HCT116 (cell line): ENCODE results near the gene SYNDIG1. TPM values are rescaled to one million over a fixed set of nuclear protein-coding genes. Genes with fewer than 3 reads are reported as not detected.

Experiments
- ATAC-seq: fragments of 200-7000 bp; cut with Tn5 transposase; 2 replicates; pipeline ENCODE4 v1.9.1; 2020; ENCODE audit warnings: mild to moderate bottlenecking, moderate library complexity
- BruUV-seq: library from RNA; stranded (reverse); fragments of 400-500 nt; replicated peaks from 2 replicates; lab custom pipeline; 2021; lab: Mats Ljungman, UMichigan
- CTCF ChIA-PET: fragments of 300-600 bp; sonication (Branson Sonifier 250); formaldehyde crosslinking; loops from one replicate; lab custom pipeline; 2021; ENCODE audit warnings: antibody characterized with exemption; lab: Charles Lee
- POLR2A ChIA-PET: fragments of 300-600, 350-600 bp; sonication (Branson Sonifier 250); formaldehyde crosslinking; loops from one replicate; lab custom pipeline; 2021; ENCODE audit warnings: antibody characterized with exemption; lab: Charles Lee
- RAD21 ChIA-PET, 2 experiments: fragments of 300-600 bp; sonication (Branson Sonifier 250); formaldehyde crosslinking; loops; one replicate each; lab custom pipeline; 2023; ENCODE audit warnings: low total read pairs in 2 of 2; ENCODE audit not compliant: uncharacterized antibody in 2 of 2, unreplicated experiment in 2 of 2, low non-redundant PET in 1 of 2; lab: Charles Lee
- DNase-seq: peaks from one replicate; pipeline ENCODE4 v3.0.0-alpha.2; 2010; ENCODE audit warnings: low read depth, low spot score
- H2AFZ ChIP-seq: fragments of 200-600 bp; shearing (Covaris generic), sonication (generic); 2 replicates; pipeline ENCODE4 v1.6.1; 2017; ENCODE audit warnings: low read depth, mixed run types, mixed read lengths, antibody characterized with exemption, low read length; ENCODE audit not compliant: poor library complexity, severe bottlenecking
- H3K27ac ChIP-seq: 2 replicates; pipeline ENCODE4 v1.5.1; 2012; ENCODE audit warnings: low read depth, low read length
- H3K27me3 ChIP-seq: fragments of 200-600 bp; sonication (generic); 2 replicates; pipeline ENCODE4 v1.6.1; 2016; ENCODE audit warnings: mixed run types, low read length, mixed read lengths; ENCODE audit not compliant: insufficient read depth
- H3K36me3 ChIP-seq, 2 experiments: fragments of 200-500 bp in 1 of 2; fragments of 200-600 bp in 1 of 2; sonication (Bioruptor generic) in 1 of 2; sonication (generic) in 1 of 2; 2 replicates each; pipeline versions ENCODE4 v1.5.1 to v1.6.1; 2014 to 2016; ENCODE audit warnings: low read length in 2 of 2, inconsistent platforms in 1 of 2, mixed read lengths in 1 of 2, mixed run types in 1 of 2; ENCODE audit not compliant: insufficient read depth in 2 of 2, control insufficient read depth in 1 of 2
- H3K4me1 ChIP-seq, 2 experiments: fragments of 200-600 bp in 1 of 2; sonication (generic) in 1 of 2; 2 replicates each; pipeline versions ENCODE4 v1.5.1 to v1.6.1; 2012 to 2017; ENCODE audit warnings: low read length in 2 of 2, inconsistent platforms in 1 of 2, mild to moderate bottlenecking in 1 of 2, mixed read lengths in 1 of 2, mixed run types in 1 of 2, moderate library complexity in 1 of 2; ENCODE audit not compliant: insufficient read depth in 2 of 2, control insufficient read depth in 1 of 2
- H3K4me2 ChIP-seq: fragments of 200-600 bp; sonication (generic); 2 replicates; pipeline ENCODE4 v1.6.1; 2017; ENCODE audit warnings: mixed run types, low read length, mixed read lengths
- H3K4me3 ChIP-seq, 2 experiments: fragments of 200-600 bp in 1 of 2; sonication (generic) in 1 of 2; replicated peaks in 1 of 2; 2 replicates each; pipeline ENCODE4 v1.5.1; 2011 to 2016; ENCODE audit warnings: low read length in 2 of 2, control low read depth in 1 of 2, low read depth in 1 of 2, mild to moderate bottlenecking in 1 of 2, mixed read lengths in 1 of 2, mixed run types in 1 of 2
- H3K79me2 ChIP-seq: fragments of 200-600 bp; sonication (generic); 2 replicates; pipeline ENCODE4 v1.6.1; 2017; ENCODE audit warnings: mild to moderate bottlenecking, mixed run types, low read length, moderate library complexity, mixed read lengths; ENCODE audit not compliant: insufficient read depth
- H3K9ac ChIP-seq: fragments of 200-600 bp; sonication (generic); 2 replicates; pipeline ENCODE4 v1.6.1; 2016; ENCODE audit warnings: low read length, mixed read lengths
- H3K9me2 ChIP-seq: fragments of 200-600 bp; sonication (generic), shearing (Covaris generic); 2 replicates; pipeline ENCODE4 v1.6.1; 2017; ENCODE audit warnings: mixed run types, mild to moderate bottlenecking, moderate library complexity; ENCODE audit not compliant: insufficient read depth
- H3K9me3 ChIP-seq, 2 experiments: fragments of 200-500 bp in 1 of 2; fragments of 200-600 bp in 1 of 2; sonication (Bioruptor generic) in 1 of 2; sonication (generic) in 1 of 2; 2 replicates each; pipeline ENCODE4 v1.6.1; 2014 to 2017; ENCODE audit warnings: low read length in 2 of 2, mixed read lengths in 2 of 2, inconsistent platforms in 1 of 2, low read depth in 1 of 2, mild to moderate bottlenecking in 1 of 2, mixed run types in 1 of 2, moderate library complexity in 1 of 2; ENCODE audit not compliant: control insufficient read depth in 1 of 2, insufficient read depth in 1 of 2
- H4K20me1 ChIP-seq: fragments of 200-600 bp; sonication (generic), shearing (Covaris generic); 2 replicates; pipeline ENCODE4 v1.6.1; 2017; ENCODE audit warnings: mixed run types, mild to moderate bottlenecking, moderate library complexity; ENCODE audit not compliant: insufficient read depth
- ATF3 ChIP-seq: IDR thresholded peaks from 2 replicates; pipeline ENCODE4 v1.6.1; 2012
- CBX3 ChIP-seq: IDR thresholded peaks from 2 replicates; pipeline ENCODE4 v1.6.1; 2012; ENCODE audit warnings: low read depth
- EZH2phosphoT487 ChIP-seq: fragments of 200-600 bp; IDR thresholded peaks from 2 replicates; pipeline ENCODE4 v1.6.1; 2018; ENCODE audit warnings: antibody characterized with exemption, borderline replicate concordance
- FOSL1 ChIP-seq: IDR thresholded peaks from 2 replicates; pipeline ENCODE4 v1.6.1; 2012; ENCODE audit warnings: low read depth
- JUND ChIP-seq: IDR thresholded peaks from 2 replicates; pipeline ENCODE4 v1.6.1; 2012
- MAX ChIP-seq: IDR thresholded peaks from 2 replicates; pipeline ENCODE4 v1.6.1; 2012
- POLR2AphosphoS5 ChIP-seq: IDR thresholded peaks from 2 replicates; pipeline ENCODE4 v1.6.1; 2011; ENCODE audit warnings: mild to moderate bottlenecking, low read depth, low read length, moderate library complexity
- REST ChIP-seq: IDR thresholded peaks from 2 replicates; pipeline ENCODE4 v1.6.1; 2012; ENCODE audit warnings: low read depth
- SRF ChIP-seq: IDR thresholded peaks from 2 replicates; pipeline ENCODE4 v1.6.1; 2012; ENCODE audit warnings: low read depth
- ZBTB33 ChIP-seq: IDR thresholded peaks from 2 replicates; pipeline ENCODE4 v1.6.1; 2011; ENCODE audit warnings: mild to moderate bottlenecking, low read length, moderate library complexity; ENCODE audit not compliant: insufficient replicate concordance; ENCODE audit errors: extremely low read depth
- ZFX ChIP-seq: fragments of 450-650 bp; IDR thresholded peaks from 2 replicates; pipeline ENCODE4 v1.6.1; 2017
- ZNF274 ChIP-seq: fragments of 200-500 bp; sonication (Bioruptor generic); IDR thresholded peaks from 2 replicates; pipeline ENCODE4 v1.6.1; 2014; ENCODE audit warnings: mild to moderate bottlenecking, low read depth, low read length, inconsistent platforms
- intact Hi-C: fragments of 100-400 bp; cut with micrococcal nuclease; formaldehyde crosslinking; loops from 2 replicates; pipeline ENCODE4 v1.10.0; 2022
- total RNA-seq: library from RNA; stranded (reverse); gene quantifications from one replicate; pipeline ENCODE4 v1.2.1, GENCODE V29; 2021; ENCODE audit not compliant: unreplicated experiment

SYNDIG1 gene
- total RNA-seq, 1 experiment from 2014 or later: not detected

GRCh38 chr20:24502661-24503060 lies 33.2 kb downstream of the SYNDIG1 start (continued):
- TF ChIP-seq ZBTB33 (no peak), FOSL1 (no peak), JUND (no peak), EZH2phosphoT487 (no peak), ZNF274 (no peak)
- TF ChIP-seq, all 23 proteins: peak for 0

GRCh38 chr20:24503352-24503931 lies 34.0 kb downstream of the SYNDIG1 start:
- Histone ChIP-seq H3K36me3 (no peaks in the 10 kb centered on the region), H2AFZ (no peak overlapping the region), H3K9ac (no peak overlapping the region), H3K4me2 (no peak overlapping the region), H3K79me2 (no peaks in the 10 kb centered on the region), H3K4me1 (no peaks in the 10 kb centered on the region), H3K4me3 (no peak overlapping the region), H3K27ac (no peak overlapping the region), H3K9me3 (no peaks in the 10 kb centered on the region), H3K9me2 (no peaks in the 10 kb centered on the region), H3K27me3 (peaks cover 17% of the 10 kb centered on the region), H4K20me1 (no peaks in the 10 kb centered on the region)
- TF ChIP-seq REST: no peak
- no peak for TF ChIP-seq SRF
- TF ChIP-seq ZFX: no peak
- TF ChIP-seq POLR2AphosphoS5: no peak
- no peak for TF ChIP-seq JUND
- TF ChIP-seq MAX: no peak
- TF ChIP-seq FOSL1: no peak
- no peak for TF ChIP-seq CBX3
- TF ChIP-seq ATF3: no peak
- RAD21 ChIA-PET: no interaction called here
- CTCF ChIA-PET: no interaction called here
- intact Hi-C loops: loop anchor here (10.0 kb wide), 1 partner anchor 59 kb away; no protein-coding TSS in a partner anchor
- ATAC-seq: no peak
- no peak for DNase-seq
- POLR2A ChIA-PET: no interaction called here
- no TSS peak for BruUV-seq
